HFFc6 (cell line): ENCODE measurements around the gene TACR1. TPM values are rescaled to one million over a fixed set of nuclear protein-coding genes. Genes with fewer than 3 reads are reported as not detected.

Source experiments
- DNase-seq: peaks from one replicate; pipeline ENCODE4 v3.0.0-alpha.2; 2018
- H3K27ac Mint-ChIP-seq: 2 replicates; pipeline ENCODE4 v1.8.0; 2020; ENCODE audit warnings: mild to moderate bottlenecking, mixed read lengths
- H3K27me3 Mint-ChIP-seq: 2 replicates; pipeline ENCODE4 v1.8.0; 2021; ENCODE audit warnings: mild to moderate bottlenecking, moderate library complexity, mixed read lengths; ENCODE audit not compliant: insufficient read depth
- H3K36me3 Mint-ChIP-seq: 2 replicates; pipeline ENCODE4 v1.8.0; 2021; ENCODE audit warnings: low read depth, mixed read lengths
- H3K4me1 Mint-ChIP-seq: 2 replicates; pipeline ENCODE4 v1.8.0; 2020; ENCODE audit warnings: low read depth, mixed read lengths
- H3K4me3 Mint-ChIP-seq: 2 replicates; pipeline ENCODE4 v1.8.0; 2020; ENCODE audit warnings: mild to moderate bottlenecking, moderate library complexity, mixed read lengths
- H3K9me3 Mint-ChIP-seq: 2 replicates; pipeline ENCODE4 v1.8.0; 2020; ENCODE audit warnings: mild to moderate bottlenecking, mixed read lengths
- CTCF ChIP-seq: fragments of 200-600 bp; sonication (generic); IDR thresholded peaks from 2 replicates; pipeline ENCODE4 v1.5.0; 2021; ENCODE audit warnings: antibody characterized with exemption, mild to moderate bottlenecking
- microRNA-seq: library from miRNA; unstranded; fragments of <30 nt; microRNA quantifications from one replicate; pipeline ENCODE4, GENCODE V29; 2019
- total RNA-seq, 6 experiments: library from RNA; stranded (reverse); fragmentation: NEBNext Ultra II Directional; extraction: Animal tissue kit (Norgen Biotek cat#: 25700); gene quantifications; 2 replicates in 1 of 6; 3 replicates in 5 of 6; pipeline ENCODE4 v1.2.3, GENCODE V29; 2021

The TACR1 gene
- total RNA-seq, 6 experiments from 2014 or later = 0.10 to 0.18 (median 0.17) TPM; not detected in 1

- H3K36me3 Mint-ChIP-seq = peaks cover 7% of the 10 kb centered on the region
- DNase-seq = no peak
- TF ChIP-seq CTCF = no peak
- peaks cover 7% of the 10 kb centered on the region for H3K4me1 Mint-ChIP-seq
- no peak overlapping the region for H3K27ac Mint-ChIP-seq
- H3K27me3 Mint-ChIP-seq = no peaks in the 10 kb centered on the region
- no peak overlapping the region for H3K4me3 Mint-ChIP-seq
- H3K9me3 Mint-ChIP-seq = no peaks in the 10 kb centered on the region
Observed at GRCh38 chr2:74999468-74999867, 199.9 kb downstream of the TACR1 start.

Small RNAs within 50 kb of the gene (microRNA-seq; reads per million reads assigned to microRNA genes)
- not detected for gene MIR5000

Other genes starting within 250 kb of the TACR1 start
- 100 to 1,000 TPM; 108 to 143 (median 122) TPM for gene POLE4, start 240.9 kb downstream of the TACR1 start, total RNA-seq